Activated CD8-positive, alpha-beta T cell treated with anti-CD3 and anti-CD28 coated beads for 36 hours (primary cell): Measurements from ENCODE around the gene CHD5. TPM values are rescaled to one million over a fixed set of nuclear protein-coding genes. Genes with fewer than 3 reads are reported as not detected.

Source experiments
- ATAC-seq: fragments of 200-7000 bp; cut with Tn5 transposase; one replicate; pipeline ENCODE4 v1.10.0; 2021; ENCODE audit warnings: mild to moderate bottlenecking, moderate library complexity
- CTCF ChIA-PET: fragments of 350-600 bp; sonication (Branson Sonifier 250); formaldehyde crosslinking; loops from one replicate; lab custom pipeline; 2021; ENCODE audit warnings: antibody characterized with exemption; lab: Charles Lee
- POLR2A ChIA-PET: fragments of 350-600 bp; sonication (Branson Sonifier 250); formaldehyde crosslinking; loops from one replicate; lab custom pipeline; 2021; ENCODE audit warnings: antibody characterized with exemption; lab: Charles Lee
- DNase-seq: peaks from one replicate; pipeline ENCODE4 v3.0.0-alpha.2; 2020
- H3K27ac Mint-ChIP-seq: one replicate; pipeline ENCODE4 v1.8.0; 2021; ENCODE audit warnings: mild to moderate bottlenecking, mixed read lengths
- H3K27me3 Mint-ChIP-seq: one replicate; pipeline ENCODE4 v1.8.0; 2021; ENCODE audit warnings: mixed read lengths
- H3K36me3 Mint-ChIP-seq: one replicate; pipeline ENCODE4 v1.8.0; 2021; ENCODE audit warnings: low read depth, mixed read lengths
- H3K4me1 Mint-ChIP-seq: one replicate; pipeline ENCODE4 v1.8.0; 2021; ENCODE audit warnings: low read depth, mixed read lengths
- H3K4me3 Mint-ChIP-seq: one replicate; pipeline ENCODE4 v1.8.0; 2021; ENCODE audit warnings: mild to moderate bottlenecking, moderate library complexity, mixed read lengths
- H3K9me3 Mint-ChIP-seq: one replicate; pipeline ENCODE4 v1.8.0; 2021; ENCODE audit warnings: mixed read lengths
- intact Hi-C: fragments of 100-400 bp; cut with micrococcal nuclease; formaldehyde crosslinking; loops from one replicate; pipeline ENCODE4 v1.10.0; 2022
- total RNA-seq, 2 experiments: library from RNA; stranded (reverse); gene quantifications; one replicate each; pipeline ENCODE4 v1.2.3, GENCODE V29; 2021
- TF ChIP-seq, protein P1 (sequence below): fragments of 200-600 bp; IDR thresholded peaks from one replicate; pipeline ENCODE4 v1.8.0; 2022; ENCODE audit warnings: antibody characterized with exemption, mild to moderate bottlenecking

CHD5 gene
- total RNA-seq, 2 experiments from 2014 or later = 0.61 to 0.63 TPM

DNA sequence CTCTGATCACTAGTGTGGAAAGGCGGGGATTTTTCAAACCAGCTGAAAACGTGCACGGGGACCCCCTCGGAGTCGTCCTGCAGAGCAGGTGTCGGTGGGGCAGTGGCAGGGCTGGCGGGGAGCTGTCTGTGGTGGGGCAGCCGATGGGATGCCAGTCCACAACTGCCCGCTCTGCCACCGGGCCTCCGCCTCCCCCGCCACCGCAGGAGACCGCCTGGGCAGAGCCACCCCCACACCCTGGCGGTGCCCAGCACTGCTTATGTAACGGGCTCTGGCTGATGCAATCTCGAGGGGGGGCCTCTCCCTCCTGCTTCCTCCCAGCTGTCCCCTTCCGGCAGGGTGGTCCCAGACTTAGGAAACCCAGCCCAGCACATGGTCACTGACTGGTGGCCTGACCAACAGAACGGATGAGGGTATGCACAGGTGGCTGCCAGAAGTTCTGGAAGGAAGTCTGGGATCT lies 9.3 kb downstream of the CHD5 start:
- Mint-ChIP-seq H3K9me3 (no peaks in the 10 kb centered on the region), H3K4me1 (no peaks in the 10 kb centered on the region), H3K4me3 (no peak overlapping the region), H3K27ac (no peak overlapping the region), H3K27me3 (peaks cover 2% of the 10 kb centered on the region), H3K36me3 (no peaks in the 10 kb centered on the region)
- DNase-seq (no peak), ATAC-seq (no peak)
- POLR2A ChIA-PET = no interaction called here
- CTCF ChIA-PET = no interaction called here
- intact Hi-C loops = no loop called here
- TF ChIP-seq, protein P1, sequence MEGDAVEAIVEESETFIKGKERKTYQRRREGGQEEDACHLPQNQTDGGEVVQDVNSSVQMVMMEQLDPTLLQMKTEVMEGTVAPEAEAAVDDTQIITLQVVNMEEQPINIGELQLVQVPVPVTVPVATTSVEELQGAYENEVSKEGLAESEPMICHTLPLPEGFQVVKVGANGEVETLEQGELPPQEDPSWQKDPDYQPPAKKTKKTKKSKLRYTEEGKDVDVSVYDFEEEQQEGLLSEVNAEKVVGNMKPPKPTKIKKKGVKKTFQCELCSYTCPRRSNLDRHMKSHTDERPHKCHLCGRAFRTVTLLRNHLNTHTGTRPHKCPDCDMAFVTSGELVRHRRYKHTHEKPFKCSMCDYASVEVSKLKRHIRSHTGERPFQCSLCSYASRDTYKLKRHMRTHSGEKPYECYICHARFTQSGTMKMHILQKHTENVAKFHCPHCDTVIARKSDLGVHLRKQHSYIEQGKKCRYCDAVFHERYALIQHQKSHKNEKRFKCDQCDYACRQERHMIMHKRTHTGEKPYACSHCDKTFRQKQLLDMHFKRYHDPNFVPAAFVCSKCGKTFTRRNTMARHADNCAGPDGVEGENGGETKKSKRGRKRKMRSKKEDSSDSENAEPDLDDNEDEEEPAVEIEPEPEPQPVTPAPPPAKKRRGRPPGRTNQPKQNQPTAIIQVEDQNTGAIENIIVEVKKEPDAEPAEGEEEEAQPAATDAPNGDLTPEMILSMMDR = no peak

DNA sequence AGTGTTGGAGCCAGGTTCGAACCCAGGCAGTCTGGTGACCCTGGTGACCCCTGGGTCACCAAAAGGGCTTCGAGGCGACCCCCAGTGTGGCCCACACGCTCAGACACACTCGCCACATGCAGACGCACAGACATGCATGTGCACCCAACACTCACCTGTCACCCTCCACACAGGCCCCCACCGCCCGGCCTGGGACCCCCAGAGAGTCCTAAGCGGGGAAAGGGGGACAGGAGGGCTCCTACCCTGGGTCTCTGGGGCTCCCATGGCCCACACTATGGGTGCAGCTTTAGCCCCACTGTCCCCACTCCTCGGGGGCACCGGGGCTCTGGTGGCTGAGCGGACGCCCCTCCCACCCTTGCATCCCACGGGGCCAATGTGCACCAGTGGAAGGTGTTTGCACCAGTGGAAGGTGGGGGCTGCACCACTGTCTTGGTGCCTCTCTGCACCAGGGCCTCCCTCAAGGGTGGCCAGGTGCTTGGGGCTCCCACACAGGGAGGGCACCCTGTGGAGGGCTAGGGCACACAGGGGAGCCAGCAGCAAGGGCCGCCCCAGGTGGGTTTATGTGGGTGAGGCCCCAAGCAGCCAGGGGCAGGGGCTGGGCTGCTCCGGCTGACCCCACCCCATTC lies 9.9 kb downstream of the CHD5 start:
- CTCF ChIA-PET = no interaction called here
- H3K9me3 Mint-ChIP-seq = no peaks in the 10 kb centered on the region
- TF ChIP-seq, protein P1 = no peak

DNA sequence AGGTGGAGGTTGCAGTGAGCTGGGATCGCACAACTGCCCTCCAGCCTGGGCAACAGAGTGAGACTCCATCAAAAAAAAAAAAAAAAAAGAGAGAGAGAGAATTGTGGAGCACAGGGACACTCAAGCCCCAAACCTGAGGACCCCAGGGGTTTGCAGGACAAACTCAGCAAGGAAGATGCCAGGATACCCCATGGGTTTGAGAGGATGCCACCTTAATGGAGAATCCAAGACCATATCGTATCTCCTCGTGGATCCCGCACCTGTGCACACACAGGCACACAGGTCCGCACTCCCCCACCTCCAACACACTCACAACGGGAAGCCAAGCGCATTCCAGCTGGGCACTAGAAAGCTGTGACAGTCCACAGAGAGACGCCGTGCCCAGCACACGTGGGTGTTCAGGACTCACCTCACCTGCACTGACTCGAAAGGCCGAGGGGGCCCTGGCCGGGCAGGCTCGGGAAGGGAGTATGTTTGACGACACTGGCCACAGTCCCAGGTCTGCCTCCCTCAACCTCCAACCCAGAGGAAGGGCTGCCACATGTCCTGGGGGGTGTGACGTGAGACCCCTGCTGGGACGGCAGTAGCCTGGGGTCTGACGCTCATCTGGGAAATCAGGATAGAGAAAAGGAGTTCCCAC lies 11.1 kb downstream of the CHD5 start:
- ATAC-seq (no peak), DNase-seq (no peak)
- no peak overlapping the region for H3K27ac Mint-ChIP-seq
- no peak overlapping the region for H3K4me3 Mint-ChIP-seq
- TF ChIP-seq, protein P1 = no peak
- ChIA-PET CTCF (no interaction called here), POLR2A (no interaction called here)
- intact Hi-C loops = no loop called here
- peaks cover 2% of the 10 kb centered on the region for H3K27me3 Mint-ChIP-seq
- H3K4me1 Mint-ChIP-seq = no peaks in the 10 kb centered on the region
- H3K36me3 Mint-ChIP-seq = no peaks in the 10 kb centered on the region
- H3K9me3 Mint-ChIP-seq = no peaks in the 10 kb centered on the region

More for the DNA sequence above, 9.9 kb downstream of the CHD5 start:
- peaks cover 2% of the 10 kb centered on the region for H3K27me3 Mint-ChIP-seq
- DNase-seq (no peak), ATAC-seq (no peak)
- H3K36me3 Mint-ChIP-seq = no peaks in the 10 kb centered on the region
- intact Hi-C loops = no loop called here
- H3K4me3 Mint-ChIP-seq = no peak overlapping the region
- H3K27ac Mint-ChIP-seq = no peak overlapping the region
- POLR2A ChIA-PET = no interaction called here
- no peaks in the 10 kb centered on the region for H3K4me1 Mint-ChIP-seq

DNA sequence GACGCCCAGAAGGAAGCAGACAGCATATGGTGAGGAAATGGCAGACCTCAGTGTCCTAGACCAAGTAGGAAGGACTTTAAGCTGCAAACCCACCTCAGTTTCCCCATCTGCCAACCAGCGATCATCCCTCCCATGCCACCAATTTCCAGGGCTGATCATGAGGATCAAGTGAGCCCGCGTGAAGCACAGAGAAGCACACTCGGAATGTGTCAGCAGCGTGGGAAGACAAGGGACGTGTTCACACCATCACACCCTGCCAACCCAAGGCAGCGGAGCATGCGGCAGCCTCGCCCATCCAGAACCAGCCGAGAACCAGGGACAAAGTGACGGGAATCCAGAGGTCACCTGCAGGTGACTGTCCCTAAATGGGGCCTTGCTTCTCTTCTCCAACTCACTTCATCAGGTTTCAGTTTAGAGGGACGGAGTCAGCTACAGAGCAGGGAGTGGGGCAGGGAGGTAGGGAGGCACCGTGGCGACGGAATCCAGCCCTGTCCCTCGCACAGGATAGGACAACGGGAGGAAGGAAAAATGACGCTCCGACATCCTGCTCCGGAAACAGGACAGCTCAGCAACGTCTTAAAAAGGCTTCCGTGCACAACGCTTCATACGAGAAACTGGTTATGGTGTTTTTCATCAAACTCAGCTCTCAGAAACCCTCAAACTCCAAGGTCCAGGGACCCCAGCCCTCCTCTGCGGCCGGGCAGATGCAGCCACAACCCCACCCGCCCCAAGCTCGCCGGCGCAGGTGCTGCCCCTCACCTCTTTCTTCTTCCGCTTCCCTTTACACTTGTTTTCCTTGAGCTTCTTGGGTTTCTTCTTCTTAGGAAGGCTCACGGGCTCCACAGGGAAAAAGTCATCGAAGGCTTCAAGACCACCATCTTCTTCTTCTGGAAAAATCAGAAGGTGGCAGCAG lies 12.5 kb downstream of the CHD5 start:
- H3K27me3 Mint-ChIP-seq = peaks cover 3% of the 10 kb centered on the region
- no peaks in the 10 kb centered on the region for H3K4me1 Mint-ChIP-seq
- CTCF ChIA-PET = interaction anchor here (1.2 kb wide), 1 partner anchor 25 kb away, joined by 3 read pairs; no protein-coding TSS in a partner anchor
- no peaks in the 10 kb centered on the region for H3K9me3 Mint-ChIP-seq
- no peaks in the 10 kb centered on the region for H3K36me3 Mint-ChIP-seq
- H3K27ac Mint-ChIP-seq = no peak overlapping the region
- ATAC-seq = no peak
- POLR2A ChIA-PET = no interaction called here
- H3K4me3 Mint-ChIP-seq = no peak overlapping the region
- TF ChIP-seq, protein P1 = no peak
- no peak for DNase-seq
- intact Hi-C loops = no loop called here
